ENCODE data around the gene G2E3.

G2E3 gene

GRCh38 chr14:30607156-30607780 lies 48.3 kb downstream of the G2E3 start:
- TF ChIP-seq, protein P1, sequence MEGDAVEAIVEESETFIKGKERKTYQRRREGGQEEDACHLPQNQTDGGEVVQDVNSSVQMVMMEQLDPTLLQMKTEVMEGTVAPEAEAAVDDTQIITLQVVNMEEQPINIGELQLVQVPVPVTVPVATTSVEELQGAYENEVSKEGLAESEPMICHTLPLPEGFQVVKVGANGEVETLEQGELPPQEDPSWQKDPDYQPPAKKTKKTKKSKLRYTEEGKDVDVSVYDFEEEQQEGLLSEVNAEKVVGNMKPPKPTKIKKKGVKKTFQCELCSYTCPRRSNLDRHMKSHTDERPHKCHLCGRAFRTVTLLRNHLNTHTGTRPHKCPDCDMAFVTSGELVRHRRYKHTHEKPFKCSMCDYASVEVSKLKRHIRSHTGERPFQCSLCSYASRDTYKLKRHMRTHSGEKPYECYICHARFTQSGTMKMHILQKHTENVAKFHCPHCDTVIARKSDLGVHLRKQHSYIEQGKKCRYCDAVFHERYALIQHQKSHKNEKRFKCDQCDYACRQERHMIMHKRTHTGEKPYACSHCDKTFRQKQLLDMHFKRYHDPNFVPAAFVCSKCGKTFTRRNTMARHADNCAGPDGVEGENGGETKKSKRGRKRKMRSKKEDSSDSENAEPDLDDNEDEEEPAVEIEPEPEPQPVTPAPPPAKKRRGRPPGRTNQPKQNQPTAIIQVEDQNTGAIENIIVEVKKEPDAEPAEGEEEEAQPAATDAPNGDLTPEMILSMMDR (IDR thresholded peaks at IDR 0.05; ENCODE audit: extremely low read depth, missing control alignments), result no peak
- no peak for DNase-seq (ENCODE audit: low spot score)

- TF ChIP-seq, protein P1 (IDR thresholded peaks at IDR 0.05; ENCODE audit: extremely low read depth, missing control alignments), result no peak
- DNase-seq (ENCODE audit: low spot score), result no peak
These were observed 49.6 kb downstream of the G2E3 start for GRCh38 chr14:30608533-30609006.

- TF ChIP-seq, protein P1 (IDR thresholded peaks at IDR 0.05; ENCODE audit: extremely low read depth, missing control alignments), result peak; percentile 10
- DNase-seq (ENCODE audit: low spot score), result peak; percentile 10
These were observed 51.9 kb downstream of the G2E3 start for GRCh38 chr14:30610787-30611343.

DNA sequence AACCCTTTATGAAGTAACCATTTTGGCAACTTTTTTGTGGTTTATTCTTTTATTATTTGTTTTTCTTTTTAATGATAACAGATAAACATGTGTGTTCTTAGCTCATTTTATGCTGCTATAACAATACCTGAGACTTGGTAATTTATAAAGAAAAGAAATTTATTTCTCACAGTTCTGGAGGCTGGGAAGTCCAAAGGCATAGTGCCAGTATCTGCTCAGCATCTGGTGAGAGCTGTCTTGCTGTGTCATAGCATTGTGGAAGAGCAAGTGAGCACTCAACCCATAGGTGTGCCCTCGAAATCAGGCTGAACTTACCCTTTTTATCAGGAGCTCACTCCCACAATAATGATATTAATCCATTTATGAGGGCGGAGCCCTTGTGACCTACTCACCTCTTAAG lies 55.2 kb downstream of the G2E3 start:
- DNase-seq (ENCODE audit: low spot score), result no peak
- TF ChIP-seq, protein P1 (IDR thresholded peaks at IDR 0.05; ENCODE audit: extremely low read depth, missing control alignments), result no peak

- peak; percentile 52 for DNase-seq (ENCODE audit: low spot score)
- TF ChIP-seq, protein P1 (IDR thresholded peaks at IDR 0.05; ENCODE audit: extremely low read depth, missing control alignments), result no peak
These were observed 61.2 kb downstream of the G2E3 start for GRCh38 chr14:30620178-30620577.

- TF ChIP-seq, protein P1 (IDR thresholded peaks at IDR 0.05; ENCODE audit: extremely low read depth, missing control alignments), result no peak
- DNase-seq (ENCODE audit: low spot score), result no peak
These were observed 62.5 kb downstream of the G2E3 start for GRCh38 chr14:30621354-30621939.

All from GM20000 (cell line).